Measurements from ENCODE around the gene CABLES1.

CABLES1 gene

GRCh38 chr18:23165271-23166068, 30.2 kb downstream of the CABLES1 start:
- DNase-seq (ENCODE audit: low read depth, low spot score) = no peak

GRCh38 chr18:23166891-23167541, 31.7 kb downstream of the CABLES1 start:
- no peak for DNase-seq (ENCODE audit: low read depth, low spot score)

- DNase-seq (ENCODE audit: low read depth, low spot score) = no peak
Observed at GRCh38 chr18:23169673-23170044, 34.4 kb downstream of the CABLES1 start.

- DNase-seq (ENCODE audit: low read depth, low spot score) = no peak
Observed at GRCh38 chr18:23170137-23170536, 34.9 kb downstream of the CABLES1 start.

GRCh38 chr18:23171581-23172156, 36.4 kb downstream of the CABLES1 start:
- DNase-seq (ENCODE audit: low read depth, low spot score) = no peak

GRCh38 chr18:23172591-23173380, 37.5 kb downstream of the CABLES1 start:
- no peak for DNase-seq (ENCODE audit: low read depth, low spot score)

GRCh38 chr18:23173912-23174311, 38.6 kb downstream of the CABLES1 start:
- DNase-seq (ENCODE audit: low read depth, low spot score) = no peak

- DNase-seq (ENCODE audit: low read depth, low spot score) = no peak
Observed at GRCh38 chr18:23176701-23177432, 41.6 kb downstream of the CABLES1 start.

GRCh38 chr18:23177433-23178072, 42.3 kb downstream of the CABLES1 start:
- no peak for DNase-seq (ENCODE audit: low read depth, low spot score)

GRCh38 chr18:23178201-23178600, 42.9 kb downstream of the CABLES1 start:
- no peak for DNase-seq (ENCODE audit: low read depth, low spot score)

GRCh38 chr18:23178661-23179081, 43.4 kb downstream of the CABLES1 start:
- DNase-seq (ENCODE audit: low read depth, low spot score) = no peak

GRCh38 chr18:23179416-23179815, 44.1 kb downstream of the CABLES1 start:
- DNase-seq (ENCODE audit: low read depth, low spot score) = no peak

GRCh38 chr18:23181547-23181946, 46.3 kb downstream of the CABLES1 start:
- no peak for DNase-seq (ENCODE audit: low read depth, low spot score)

GRCh38 chr18:23182606-23183005, 47.3 kb downstream of the CABLES1 start:
- no peak for DNase-seq (ENCODE audit: low read depth, low spot score)

- DNase-seq (ENCODE audit: low read depth, low spot score) = no peak
Observed at GRCh38 chr18:23183411-23184150, 48.3 kb downstream of the CABLES1 start.

GRCh38 chr18:23186781-23187180, 51.5 kb downstream of the CABLES1 start:
- DNase-seq (ENCODE audit: low read depth, low spot score) = no peak

GRCh38 chr18:23188068-23188760, 52.9 kb downstream of the CABLES1 start:
- no peak for DNase-seq (ENCODE audit: low read depth, low spot score)

GRCh38 chr18:23189099-23189498, 53.8 kb downstream of the CABLES1 start:
- no peak for DNase-seq (ENCODE audit: low read depth, low spot score)

All from activated CD4-positive, CD25-positive, alpha-beta regulatory T cell treated with anti-CD3 and anti-CD28 coated beads, Interleukin-2, amount 50 U/mL, for 16 hours (primary cell).